ENCODE data around the gene TCL1A. TPM values are rescaled to one million over a fixed set of nuclear protein-coding genes. Genes with fewer than 3 reads are reported as not detected.

Gene TCL1A
- total RNA-seq, 1 experiment from 2014 or later = 0.30 TPM

GRCh38 chr14:95701846-95702221, 12.1 kb downstream of the TCL1A start:
- BruUV-seq (replicated peaks) = no TSS peak
- no peak overlapping the region for H3K27ac ChIP-seq (ENCODE audit: low read depth, low read length)
- intact Hi-C loops (cut with micrococcal nuclease) = loop anchor here (5.0 kb wide), 1 partner anchor 720 kb away; no protein-coding TSS in a partner anchor
- peaks cover 0 to under 1% of the 10 kb centered on the region in 2 experiments; a peak in 1 of 4 replicates for H3K4me1 ChIP-seq (ENCODE audit: control insufficient read depth in 1 of 2, insufficient read depth in 2 of 2, low read length in 2 of 2)
- no peak overlapping the region for H3K4me3 ChIP-seq (replicated peaks in 1 of 2; ENCODE audit: low read depth in 1 of 2, low read length in 2 of 2)
- CTCF ChIA-PET = no interaction called here
- TF ChIP-seq CEBPB (IDR thresholded peaks at IDR 0.05; ENCODE audit: low read depth) (no peak), ZNF274 (IDR thresholded peaks at IDR 0.05; ENCODE audit: low read depth, low read length) (no peak), CTCF (IDR thresholded peaks at IDR 0.05 in 2 of 3, conservative IDR thresholded peaks at IDR 0.05 in 1 of 3; ENCODE audit: borderline replicate concordance in 1 of 3, insufficient read depth in 1 of 3, low read depth in 2 of 3, low read length in 2 of 3) (no peak), JUND (IDR thresholded peaks at IDR 0.05) (no peak), TCF7L2 (IDR thresholded peaks at IDR 0.05; ENCODE audit: borderline replicate concordance, extremely low read depth, insufficient read depth, insufficient read length) (no peak), SIN3A (IDR thresholded peaks at IDR 0.05; ENCODE audit: low read depth) (no peak), SP1 (IDR thresholded peaks at IDR 0.05; ENCODE audit: low read depth) (no peak), ELF1 (IDR thresholded peaks at IDR 0.05; ENCODE audit: borderline replicate concordance, low read depth) (no peak), EZH2phosphoT487 (IDR thresholded peaks at IDR 0.05; ENCODE audit: borderline replicate concordance) (no peak), REST (IDR thresholded peaks at IDR 0.05; ENCODE audit: low read depth) (no peak), CBX3 (IDR thresholded peaks at IDR 0.05; ENCODE audit: low read depth) (no peak), RAD21 (IDR thresholded peaks at IDR 0.05; ENCODE audit: low read depth) (no peak), EZH2 (IDR thresholded peaks at IDR 0.05) (no peak), POLR2A (IDR thresholded peaks at IDR 0.05; ENCODE audit: borderline replicate concordance, extremely low read depth, insufficient read depth, insufficient read length) (no peak), YY1 (IDR thresholded peaks at IDR 0.05; ENCODE audit: extremely low read depth, insufficient replicate concordance, low read depth, low read length) (no peak), ZFX (IDR thresholded peaks at IDR 0.05) (no peak), SRF (IDR thresholded peaks at IDR 0.05; ENCODE audit: low read depth) (no peak), EGR1 (IDR thresholded peaks at IDR 0.05; ENCODE audit: low read depth) (no peak)
- TF ChIP-seq, protein P1, sequence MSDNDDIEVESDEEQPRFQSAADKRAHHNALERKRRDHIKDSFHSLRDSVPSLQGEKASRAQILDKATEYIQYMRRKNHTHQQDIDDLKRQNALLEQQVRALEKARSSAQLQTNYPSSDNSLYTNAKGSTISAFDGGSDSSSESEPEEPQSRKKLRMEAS (IDR thresholded peaks at IDR 0.05) = no peak
- TF ChIP-seq, protein P2, sequence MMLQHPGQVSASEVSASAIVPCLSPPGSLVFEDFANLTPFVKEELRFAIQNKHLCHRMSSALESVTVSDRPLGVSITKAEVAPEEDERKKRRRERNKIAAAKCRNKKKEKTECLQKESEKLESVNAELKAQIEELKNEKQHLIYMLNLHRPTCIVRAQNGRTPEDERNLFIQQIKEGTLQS (IDR thresholded peaks at IDR 0.05) = no peak
- POLR2A ChIA-PET = no interaction called here
- no peak for ATAC-seq
- no peak overlapping the region for H3K4me2 ChIP-seq (ENCODE audit: low read length)
- H3K36me3 ChIP-seq (ENCODE audit: control insufficient read depth in 1 of 2, insufficient read depth in 2 of 2, low read length in 2 of 2) = no peaks in the 10 kb centered on the region
- H3K9me2 ChIP-seq (ENCODE audit: insufficient read depth) = no peaks in the 10 kb centered on the region
- no peak for DNase-seq (ENCODE audit: low read depth, low spot score)
- H3K27me3 ChIP-seq (ENCODE audit: insufficient read depth, low read length) = peaks cover 67% of the 10 kb centered on the region
- H3K79me2 ChIP-seq (ENCODE audit: insufficient read depth, low read length) = no peaks in the 10 kb centered on the region
- no peaks in the 10 kb centered on the region for H4K20me1 ChIP-seq (ENCODE audit: insufficient read depth)
- RAD21 ChIA-PET (ENCODE audit: low non-redundant PET in 1 of 2, low total read pairs in 2 of 2, uncharacterized antibody in 2 of 2, unreplicated experiment in 2 of 2) = no interaction called here
- H3K9ac ChIP-seq (ENCODE audit: low read length) = no peak overlapping the region
- no peaks in the 10 kb centered on the region for H3K9me3 ChIP-seq (ENCODE audit: control insufficient read depth in 1 of 2, insufficient read depth in 1 of 2, low read depth in 1 of 2, low read length in 2 of 2)
- H2AFZ ChIP-seq (ENCODE audit: low read depth, low read length, poor library complexity, severe bottlenecking) = no peak overlapping the region

Data from HCT116 (cell line).